IMR-90 (cell line): Measurements from ENCODE around the gene SPATS2L. TPM values are rescaled to one million over a fixed set of nuclear protein-coding genes. Genes with fewer than 3 reads are reported as not detected.

Experiments used
- ATAC-seq: fragments of 200-7000 bp; cut with Tn5 transposase; 2 replicates; pipeline ENCODE4 v1.9.1; 2020; ENCODE audit warnings: low read depth, mild to moderate bottlenecking, moderate library complexity
- BruUV-seq: library from RNA; stranded (reverse); fragments of 400-500 nt; replicated peaks from 2 replicates; lab custom pipeline; 2021; lab: Mats Ljungman, UMichigan
- CTCF ChIA-PET: fragments of 300-600 bp; formaldehyde crosslinking; extraction: SDS; loops from one replicate; lab custom pipeline; 2021; ENCODE audit warnings: antibody characterized with exemption; lab: Yijun Ruan, JAX
- POLR2A ChIA-PET: fragments of 300-600 bp; sonication (Branson Sonifier 250); formaldehyde crosslinking; loops from one replicate; lab custom pipeline; 2022; ENCODE audit warnings: antibody characterized with exemption; ENCODE audit not compliant: unreplicated experiment; lab: Charles Lee
- DNase-seq: peaks from one replicate; pipeline ENCODE4 v3.0.0; 2013
- H2AFZ ChIP-seq: replicated peaks from 2 replicates; pipeline ENCODE3; 2013; ENCODE audit warnings: low read length, mild to moderate bottlenecking; ENCODE audit not compliant: poor library complexity
- H2AK5ac ChIP-seq: 2 replicates; pipeline ENCODE4 v1.6.1; 2013; ENCODE audit warnings: low read depth, low read length, inconsistent platforms
- H2AK9ac ChIP-seq: replicated peaks from 2 replicates; pipeline ENCODE3; 2013; ENCODE audit warnings: mild to moderate bottlenecking, low read depth, low read length, moderate library complexity; ENCODE audit not compliant: poor library complexity
- H2BK120ac ChIP-seq: 2 replicates; pipeline ENCODE4 v1.6.1; 2013; ENCODE audit warnings: low read depth, low read length, inconsistent platforms
- H2BK15ac ChIP-seq: 3 replicates; pipeline ENCODE4 v1.6.1; 2013; ENCODE audit warnings: low read depth, low read length, inconsistent platforms
- H2BK20ac ChIP-seq: 2 replicates; pipeline ENCODE4 v1.6.1; 2013; ENCODE audit warnings: low read depth, mild to moderate bottlenecking, inconsistent platforms, low read length, moderate library complexity
- H2BK5ac ChIP-seq: 2 replicates; pipeline ENCODE4 v1.6.1; 2013; ENCODE audit warnings: mild to moderate bottlenecking, low read depth, low read length, inconsistent platforms; ENCODE audit not compliant: poor library complexity, severe bottlenecking
- H3K14ac ChIP-seq: replicated peaks from 2 replicates; pipeline ENCODE4 v1.6.1; 2013; ENCODE audit warnings: low read depth, low read length, inconsistent platforms
- H3K18ac ChIP-seq: 2 replicates; pipeline ENCODE4 v1.6.1; 2013; ENCODE audit warnings: low read depth, low read length, control low read depth
- H3K23ac ChIP-seq: 2 replicates; pipeline ENCODE4 v1.6.1; 2013; ENCODE audit warnings: low read depth, low read length, inconsistent platforms
- H3K27ac ChIP-seq: 2 replicates; pipeline ENCODE4 v1.5.1; 2013; ENCODE audit warnings: mild to moderate bottlenecking, control low read depth, low read length; ENCODE audit not compliant: insufficient read depth
- H3K27me3 ChIP-seq: 2 replicates; pipeline ENCODE4 v1.6.1; 2013; ENCODE audit warnings: low read length; ENCODE audit not compliant: control insufficient read depth, insufficient read depth
- H3K36me3 ChIP-seq: 2 replicates; pipeline ENCODE4 v1.6.1; 2013; ENCODE audit warnings: low read length, mixed read lengths; ENCODE audit not compliant: control insufficient read depth, insufficient read depth
- H3K4ac ChIP-seq: 2 replicates; pipeline ENCODE4 v1.6.1; 2013; ENCODE audit warnings: low read depth, low read length, inconsistent platforms
- H3K4me1 ChIP-seq: 2 replicates; pipeline ENCODE4 v1.6.1; 2013; ENCODE audit warnings: low read length, mixed read lengths; ENCODE audit not compliant: control insufficient read depth, insufficient read depth
- H3K4me2 ChIP-seq: 2 replicates; pipeline ENCODE4 v1.6.1; 2013; ENCODE audit warnings: low read depth, mild to moderate bottlenecking, control low read depth, low read length, moderate library complexity
- H3K4me3 ChIP-seq: 2 replicates; pipeline ENCODE4 v1.5.1; 2013; ENCODE audit warnings: low read depth, mild to moderate bottlenecking, control low read depth, low read length, moderate library complexity; ENCODE audit not compliant: insufficient read depth
- H3K56ac ChIP-seq: 2 replicates; pipeline ENCODE4 v1.6.1; 2013; ENCODE audit warnings: low read length, inconsistent platforms; ENCODE audit not compliant: insufficient read depth; ENCODE audit errors: extremely low read depth
- H3K79me1 ChIP-seq, 2 experiments: 2 replicates each; pipeline ENCODE4 v1.6.1; 2013; ENCODE audit warnings: low read length in 2 of 2, inconsistent platforms in 1 of 2, low read depth in 1 of 2
- H3K9ac ChIP-seq: 2 replicates; pipeline ENCODE4 v1.6.1; 2013; ENCODE audit warnings: low read depth, low read length, control low read depth
- H3K9me1 ChIP-seq: 2 replicates; pipeline ENCODE4 v1.6.1; 2013; ENCODE audit warnings: low read length, inconsistent platforms; ENCODE audit not compliant: insufficient read depth
- H3K9me3 ChIP-seq: 2 replicates; pipeline ENCODE4 v1.6.1; 2013; ENCODE audit warnings: low read length; ENCODE audit not compliant: control insufficient read depth, insufficient read depth
- H4K20me1 ChIP-seq: 2 replicates; pipeline ENCODE4 v1.6.1; 2013; ENCODE audit warnings: low read length, inconsistent platforms; ENCODE audit not compliant: insufficient read depth
- H4K5ac ChIP-seq: 2 replicates; pipeline ENCODE4 v1.6.1; 2013; ENCODE audit warnings: mild to moderate bottlenecking, low read depth, low read length, control low read depth
- H4K8ac ChIP-seq, 2 experiments: 2 replicates each; pipeline ENCODE4 v1.6.1; 2013; ENCODE audit warnings: low read depth in 2 of 2, low read length in 2 of 2, control low read depth in 1 of 2, inconsistent platforms in 1 of 2
- H4K91ac ChIP-seq: 2 replicates; pipeline ENCODE4 v1.6.1; 2013; ENCODE audit warnings: low read depth, low read length, inconsistent platforms; ENCODE audit not compliant: insufficient read depth
- BHLHE40 ChIP-seq: fragments of 150-350 bp; IDR thresholded peaks from 2 replicates; pipeline ENCODE4 v1.6.1; 2016; ENCODE audit warnings: mild to moderate bottlenecking, low read depth, low read length
- FOS ChIP-seq: fragments of 150-350 bp; IDR thresholded peaks from 2 replicates; pipeline ENCODE4 v1.6.1; 2016; ENCODE audit warnings: low read depth, low read length
- MAZ ChIP-seq: IDR thresholded peaks from 2 replicates; pipeline ENCODE4 v1.6.1; 2012; ENCODE audit warnings: low read depth, mild to moderate bottlenecking, low read length, improper control_type of control experiment, moderate library complexity, borderline replicate concordance
- MXI1 ChIP-seq: IDR thresholded peaks from 2 replicates; pipeline ENCODE4 v1.6.1; 2012; ENCODE audit warnings: low read depth, mild to moderate bottlenecking, low read length, moderate library complexity, borderline replicate concordance
- POLR2A ChIP-seq: IDR thresholded peaks from 2 replicates; pipeline ENCODE4 v1.6.1; 2012; ENCODE audit warnings: mild to moderate bottlenecking, low read depth, low read length
- RAD21 ChIP-seq: IDR thresholded peaks from 2 replicates; pipeline ENCODE4 v1.6.1; 2012; ENCODE audit warnings: low read length, improper control_type of control experiment
- RCOR1 ChIP-seq: IDR thresholded peaks from 2 replicates; pipeline ENCODE4 v1.6.1; 2012; ENCODE audit warnings: mild to moderate bottlenecking, low read length, improper control_type of control experiment; ENCODE audit not compliant: insufficient replicate concordance
- RFX5 ChIP-seq: IDR thresholded peaks from 2 replicates; pipeline ENCODE4 v1.8.0; 2012; ENCODE audit warnings: low read depth, mild to moderate bottlenecking, low read length, moderate library complexity
- SMC3 ChIP-seq: fragments of 150-350 bp; IDR thresholded peaks from 2 replicates; pipeline ENCODE4 v1.6.1; 2016; ENCODE audit warnings: low read depth, mild to moderate bottlenecking, antibody characterized with exemption, low read length, moderate library complexity
- WGBS, 2 experiments: methylation state at CpG; one replicate each; pipeline versions ENCODE4 v1.1.5 to v1.1.7; 2013; ENCODE audit warnings: missing lambda C conversion rate in 2 of 2; ENCODE audit not compliant: insufficient read length in 1 of 2; ENCODE audit errors: extremely low coverage in 2 of 2; 5-methylcytosine and 5-hydroxymethylcytosine counted together
- dilution Hi-C: fragments of 300-500 bp; cut with HindIII; formaldehyde crosslinking; loops from one replicate; pipeline ENCODE4 v1.14.3; 2018; ENCODE audit warnings: low sequenced_read_pairs; ENCODE audit not compliant: unreplicated experiment
- in situ Hi-C: fragments of 300-500 bp; cut with MboI; formaldehyde crosslinking; loops from 3 replicates; pipeline ENCODE4 v1.14.3; 2019; ENCODE audit warnings: low sequenced_read_pairs, inconsistent platforms, mixed read lengths
- intact Hi-C: fragments of 100-400 bp; cut with micrococcal nuclease; formaldehyde crosslinking; loops from 2 replicates; pipeline ENCODE4 v1.10.0; 2022
- polyA plus RNA-seq, 3 experiments: library from polyadenylated mRNA; depleted of rRNA; stranded (reverse); fragments of >200 nt; gene quantifications; 2 replicates each; pipeline ENCODE4 v1.2.3, GENCODE V29; 2012; ENCODE audit warnings: low replicate concordance in 1 of 3
- total RNA-seq: library from RNA; depleted of rRNA; stranded (reverse); fragments of >200 nt; gene quantifications from 2 replicates; pipeline ENCODE4 v1.2.3, GENCODE V29; 2012
- TF ChIP-seq, protein P1 (sequence below): fragments of 150-350 bp; IDR thresholded peaks from 2 replicates; pipeline ENCODE4 v1.6.1; 2016; ENCODE audit warnings: low read depth, mild to moderate bottlenecking, low read length, moderate library complexity, borderline replicate concordance
- TF ChIP-seq, protein P2 (sequence below): fragments of 150-350 bp; IDR thresholded peaks from 2 replicates; pipeline ENCODE4 v1.6.1; 2017; ENCODE audit warnings: mild to moderate bottlenecking, antibody characterized with exemption, low read length, low read depth
- TF ChIP-seq, protein P3 (sequence below): conservative IDR thresholded peaks from 2 replicates; pipeline ENCODE4 v1.5.1; 2012; ENCODE audit warnings: mild to moderate bottlenecking, low read depth, low read length, improper control_type of control experiment

SPATS2L gene
- total and polyA plus RNA-seq, 2 of the 4 experiments (the other 2 are of a cell fraction) = 118 to 155 TPM

DNA sequence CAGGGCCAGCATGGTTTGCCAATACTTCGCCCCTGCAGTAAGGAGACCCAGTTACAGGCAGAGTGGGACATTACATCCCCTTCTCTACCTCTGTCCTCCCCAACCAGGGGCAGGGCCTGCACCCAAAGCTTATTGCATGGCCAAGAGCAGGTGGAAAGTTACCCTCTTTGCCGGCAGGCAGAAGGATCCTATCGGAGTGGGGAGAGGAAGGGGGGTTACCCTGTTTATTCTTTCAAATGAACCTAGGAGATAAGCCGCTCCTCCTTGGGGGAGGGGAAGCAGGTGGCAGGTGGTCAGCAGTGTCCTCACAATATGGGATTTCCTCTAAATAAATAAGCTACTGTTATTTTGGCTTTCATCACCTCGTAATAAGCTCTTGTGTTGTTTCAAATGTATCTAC lies 53.9 kb downstream of the SPATS2L start:
- H3K4me2 ChIP-seq = no peak overlapping the region
- H2AFZ ChIP-seq = no peak overlapping the region
- peaks cover 5% of the 10 kb centered on the region; the same call in 1 of the 2 replicates for H3K36me3 ChIP-seq
- H2AK9ac ChIP-seq = no peak overlapping the region
- no peak overlapping the region for H4K5ac ChIP-seq
- DNase-seq (no peak), ATAC-seq (no peak)
- dilution Hi-C loops = no loop called here
- WGBS, 2 experiments = no CpG with 5 or more reads among the region's 5 CpGs
- no peak overlapping the region for H4K8ac ChIP-seq
- TF ChIP-seq, protein P1, sequence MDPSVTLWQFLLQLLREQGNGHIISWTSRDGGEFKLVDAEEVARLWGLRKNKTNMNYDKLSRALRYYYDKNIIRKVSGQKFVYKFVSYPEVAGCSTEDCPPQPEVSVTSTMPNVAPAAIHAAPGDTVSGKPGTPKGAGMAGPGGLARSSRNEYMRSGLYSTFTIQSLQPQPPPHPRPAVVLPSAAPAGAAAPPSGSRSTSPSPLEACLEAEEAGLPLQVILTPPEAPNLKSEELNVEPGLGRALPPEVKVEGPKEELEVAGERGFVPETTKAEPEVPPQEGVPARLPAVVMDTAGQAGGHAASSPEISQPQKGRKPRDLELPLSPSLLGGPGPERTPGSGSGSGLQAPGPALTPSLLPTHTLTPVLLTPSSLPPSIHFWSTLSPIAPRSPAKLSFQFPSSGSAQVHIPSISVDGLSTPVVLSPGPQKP = no peak
- no peak for TF ChIP-seq MAZ
- no peak for TF ChIP-seq SMC3
- TF ChIP-seq MXI1 = no peak
- no peak for TF ChIP-seq POLR2A
- no peak for TF ChIP-seq BHLHE40
- TF ChIP-seq, protein P2, sequence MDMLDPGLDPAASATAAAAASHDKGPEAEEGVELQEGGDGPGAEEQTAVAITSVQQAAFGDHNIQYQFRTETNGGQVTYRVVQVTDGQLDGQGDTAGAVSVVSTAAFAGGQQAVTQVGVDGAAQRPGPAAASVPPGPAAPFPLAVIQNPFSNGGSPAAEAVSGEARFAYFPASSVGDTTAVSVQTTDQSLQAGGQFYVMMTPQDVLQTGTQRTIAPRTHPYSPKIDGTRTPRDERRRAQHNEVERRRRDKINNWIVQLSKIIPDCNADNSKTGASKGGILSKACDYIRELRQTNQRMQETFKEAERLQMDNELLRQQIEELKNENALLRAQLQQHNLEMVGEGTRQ = no peak
- TF ChIP-seq, protein P3, sequence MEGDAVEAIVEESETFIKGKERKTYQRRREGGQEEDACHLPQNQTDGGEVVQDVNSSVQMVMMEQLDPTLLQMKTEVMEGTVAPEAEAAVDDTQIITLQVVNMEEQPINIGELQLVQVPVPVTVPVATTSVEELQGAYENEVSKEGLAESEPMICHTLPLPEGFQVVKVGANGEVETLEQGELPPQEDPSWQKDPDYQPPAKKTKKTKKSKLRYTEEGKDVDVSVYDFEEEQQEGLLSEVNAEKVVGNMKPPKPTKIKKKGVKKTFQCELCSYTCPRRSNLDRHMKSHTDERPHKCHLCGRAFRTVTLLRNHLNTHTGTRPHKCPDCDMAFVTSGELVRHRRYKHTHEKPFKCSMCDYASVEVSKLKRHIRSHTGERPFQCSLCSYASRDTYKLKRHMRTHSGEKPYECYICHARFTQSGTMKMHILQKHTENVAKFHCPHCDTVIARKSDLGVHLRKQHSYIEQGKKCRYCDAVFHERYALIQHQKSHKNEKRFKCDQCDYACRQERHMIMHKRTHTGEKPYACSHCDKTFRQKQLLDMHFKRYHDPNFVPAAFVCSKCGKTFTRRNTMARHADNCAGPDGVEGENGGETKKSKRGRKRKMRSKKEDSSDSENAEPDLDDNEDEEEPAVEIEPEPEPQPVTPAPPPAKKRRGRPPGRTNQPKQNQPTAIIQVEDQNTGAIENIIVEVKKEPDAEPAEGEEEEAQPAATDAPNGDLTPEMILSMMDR = no peak
- TF ChIP-seq FOS = no peak
- TF ChIP-seq RFX5 = no peak
- no peak for TF ChIP-seq RAD21
- no peak for TF ChIP-seq RCOR1
- in situ Hi-C loops = no loop called here
- no peak overlapping the region for H2BK20ac ChIP-seq
- no peak overlapping the region for H3K56ac ChIP-seq
- H3K9me3 ChIP-seq = no peaks in the 10 kb centered on the region
- no peak overlapping the region for H3K4ac ChIP-seq
- no peak overlapping the region for H2BK120ac ChIP-seq
- ChIA-PET POLR2A (no interaction called here), CTCF (no interaction called here)
- no peak overlapping the region for H4K91ac ChIP-seq
- H3K23ac ChIP-seq = no peak overlapping the region
- no TSS peak for BruUV-seq
- no peaks in the 10 kb centered on the region for H3K27me3 ChIP-seq
- peak overlapping the region; percentile 12; the same call in 1 of the 2 replicates for H3K14ac ChIP-seq
- H3K18ac ChIP-seq = no peak overlapping the region
- no peak overlapping the region for H3K9ac ChIP-seq
- H2AK5ac ChIP-seq = no peak overlapping the region
- no peak overlapping the region for H2BK5ac ChIP-seq
- no peak overlapping the region for H2BK15ac ChIP-seq
- peaks cover 29% of the 10 kb centered on the region for H3K9me1 ChIP-seq
- H3K4me3 ChIP-seq = no peak overlapping the region
- H4K20me1 ChIP-seq = peaks cover 24% of the 10 kb centered on the region
- H3K27ac ChIP-seq = no peak overlapping the region; the same call in 1 of the 2 replicates
- H3K4me1 ChIP-seq = peaks cover 10% of the 10 kb centered on the region
- peaks cover 48 to 85% of the 10 kb centered on the region in 2 experiments for H3K79me1 ChIP-seq
- intact Hi-C loops = no loop called here
